Measurements from ENCODE around the gene HIP1R. TPM values are rescaled to one million over a fixed set of nuclear protein-coding genes. Genes with fewer than 3 reads are reported as not detected.

Gene HIP1R, protein sequence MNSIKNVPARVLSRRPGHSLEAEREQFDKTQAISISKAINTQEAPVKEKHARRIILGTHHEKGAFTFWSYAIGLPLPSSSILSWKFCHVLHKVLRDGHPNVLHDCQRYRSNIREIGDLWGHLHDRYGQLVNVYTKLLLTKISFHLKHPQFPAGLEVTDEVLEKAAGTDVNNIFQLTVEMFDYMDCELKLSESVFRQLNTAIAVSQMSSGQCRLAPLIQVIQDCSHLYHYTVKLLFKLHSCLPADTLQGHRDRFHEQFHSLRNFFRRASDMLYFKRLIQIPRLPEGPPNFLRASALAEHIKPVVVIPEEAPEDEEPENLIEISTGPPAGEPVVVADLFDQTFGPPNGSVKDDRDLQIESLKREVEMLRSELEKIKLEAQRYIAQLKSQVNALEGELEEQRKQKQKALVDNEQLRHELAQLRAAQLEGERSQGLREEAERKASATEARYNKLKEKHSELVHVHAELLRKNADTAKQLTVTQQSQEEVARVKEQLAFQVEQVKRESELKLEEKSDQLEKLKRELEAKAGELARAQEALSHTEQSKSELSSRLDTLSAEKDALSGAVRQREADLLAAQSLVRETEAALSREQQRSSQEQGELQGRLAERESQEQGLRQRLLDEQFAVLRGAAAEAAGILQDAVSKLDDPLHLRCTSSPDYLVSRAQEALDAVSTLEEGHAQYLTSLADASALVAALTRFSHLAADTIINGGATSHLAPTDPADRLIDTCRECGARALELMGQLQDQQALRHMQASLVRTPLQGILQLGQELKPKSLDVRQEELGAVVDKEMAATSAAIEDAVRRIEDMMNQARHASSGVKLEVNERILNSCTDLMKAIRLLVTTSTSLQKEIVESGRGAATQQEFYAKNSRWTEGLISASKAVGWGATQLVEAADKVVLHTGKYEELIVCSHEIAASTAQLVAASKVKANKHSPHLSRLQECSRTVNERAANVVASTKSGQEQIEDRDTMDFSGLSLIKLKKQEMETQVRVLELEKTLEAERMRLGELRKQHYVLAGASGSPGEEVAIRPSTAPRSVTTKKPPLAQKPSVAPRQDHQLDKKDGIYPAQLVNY
- 9.9 and 12.7 TPM in 2 replicates for total RNA-seq

GRCh38 chr12:122834921-122835749 lies at the start of gene HIP1R:
Gene HIP1R (plus strand): TSS chr12:122835457. CDS start chr12:122835551, 94 bp downstream.

GRCh38 chr12:122895704-122896636 lies 60.7 kb downstream of the HIP1R start, which contains the start of gene VPS37B:
Gene VPS37B (minus strand): TSS chr12:122896124. CDS start chr12:122896062, 62 bp downstream.

Other genes starting within 250 kb of the HIP1R start
- not detected in 2 replicates for gene HCAR2, start 132.1 kb upstream of the HIP1R start, total RNA-seq
- gene HCAR3, start 118.6 kb upstream of the HIP1R start, total RNA-seq = not detected in 2 replicates
- gene HCAR1, start 104.6 kb upstream of the HIP1R start, total RNA-seq = 0.19 and 0.56 TPM in 2 replicates
- 29.9 and 39.3 TPM in 2 replicates for gene DENR, start 82.6 kb upstream of the HIP1R start, total RNA-seq
- 0.77 and 2.8 TPM in 2 replicates for gene CCDC62, start 60.9 kb upstream of the HIP1R start, total RNA-seq
- gene VPS37B, start 60.7 kb downstream of the HIP1R start, total RNA-seq = 9.3 and 15.7 TPM in 2 replicates
- 11.0 and 13.8 TPM in 2 replicates for gene ABCB9, start 131.0 kb downstream of the HIP1R start, total RNA-seq
- 9.0 and 9.6 TPM in 2 replicates for gene OGFOD2, start 139.8 kb downstream of the HIP1R start, total RNA-seq
- gene ARL6IP4, start 145.2 kb downstream of the HIP1R start, total RNA-seq = 101 and 234 TPM in 2 replicates